Transverse colon (tissue), 4 donors: Measurements from ENCODE around the gene FGGY.

Source experiments
- CTCF ChIP-seq, 5 experiments: fragments of 200-600 bp in 3 of 5; fragments of 450-650 bp in 2 of 5; sonication (generic) in 3 of 5; IDR thresholded peaks; 1 replicate in 2 of 5; 2 replicates in 3 of 5; pipeline ENCODE4 v1.5.1; 2016 to 2017; ENCODE audit warnings: antibody characterized with exemption in 5 of 5, inconsistent platforms in 3 of 5, mild to moderate bottlenecking in 2 of 5, moderate library complexity in 1 of 5
- EP300 ChIP-seq: sonication (generic); formaldehyde crosslinking; IDR thresholded peaks from one replicate; pipeline ENCODE4 v1.6.1; 2017; ENCODE audit warnings: antibody characterized with exemption, low read depth
- POLR2A ChIP-seq: fragments of 450-650 bp; IDR thresholded peaks from one replicate; pipeline ENCODE4 v1.6.1; 2016; ENCODE audit warnings: antibody characterized with exemption, mild to moderate bottlenecking, moderate library complexity
- POLR2AphosphoS5 ChIP-seq, 3 donors: sonication (generic); formaldehyde crosslinking; IDR thresholded peaks; one replicate each; pipeline ENCODE4 v1.6.1; 2016; ENCODE audit warnings: antibody characterized with exemption in 3 of 3

- TF ChIP-seq POLR2AphosphoS5 (IDR thresholded peaks at IDR 0.05) (no peak), POLR2A (no peak), CTCF (IDR thresholded peaks at IDR 0.05) (no peak), EP300 (no peak)
Observed at GRCh38 chr1:59714966-59715365, 418.1 kb downstream of the FGGY start.
